Measurements from ENCODE around the gene DBR1. TPM values are rescaled to one million over a fixed set of nuclear protein-coding genes. Genes with fewer than 3 reads are reported as not detected.

The DBR1 gene
- total and polyA plus RNA-seq, 2 of the 13 experiments (the other 11 are each of a cell fraction or from before 2014, with no cell fraction given): 6.4 to 16.7 TPM

DNA sequence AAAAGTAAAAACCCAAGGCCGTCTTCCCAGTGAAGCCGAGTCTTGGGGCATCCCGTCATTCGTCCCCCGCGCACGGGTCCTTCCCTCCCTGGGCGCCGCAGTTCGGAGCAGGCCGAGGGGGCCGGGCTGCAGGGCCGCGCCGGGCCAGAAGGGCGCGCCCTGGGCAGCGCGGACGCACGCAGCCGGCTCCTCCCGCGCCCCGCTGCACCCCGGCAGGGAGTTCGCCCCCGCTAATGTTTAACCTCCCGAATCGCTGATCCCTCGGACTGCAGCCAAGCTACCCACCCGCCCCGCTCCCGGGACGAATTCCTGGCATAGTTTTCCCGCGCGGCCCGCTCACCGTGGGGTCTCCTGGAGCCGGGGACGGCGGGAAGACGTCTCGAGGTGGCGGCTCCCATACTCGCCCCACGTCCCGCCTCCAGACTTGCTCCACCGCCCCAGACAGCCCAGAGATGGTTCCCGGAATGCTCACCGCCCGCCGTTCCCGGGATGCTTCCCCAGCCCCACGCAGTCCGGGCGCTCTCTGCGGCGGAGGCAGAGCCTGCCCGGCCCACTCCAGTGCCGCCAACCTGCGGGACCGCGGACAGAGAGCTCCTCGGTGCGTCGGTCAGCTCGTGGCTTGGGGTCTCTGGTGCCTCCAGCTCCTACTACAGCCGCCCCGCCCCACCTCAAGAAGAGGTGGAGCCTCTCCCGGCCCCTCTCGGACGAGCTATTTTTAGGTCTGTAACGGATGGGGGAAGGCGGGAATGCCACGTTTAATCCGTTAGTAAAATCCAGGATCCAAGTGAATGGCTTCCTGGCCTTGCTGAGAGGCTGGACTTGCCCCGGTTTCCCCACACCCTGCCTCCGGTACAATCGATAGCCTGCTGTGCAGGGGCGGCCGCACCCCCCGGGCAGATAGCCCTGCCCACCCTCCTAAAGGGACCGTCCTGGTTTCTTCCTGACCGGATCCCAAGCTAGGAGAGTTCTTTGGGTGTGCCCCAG lies 59.4 kb downstream of the DBR1 start, which contains the start of gene DZIP1L (continued):
- TF ChIP-seq, protein P1, sequence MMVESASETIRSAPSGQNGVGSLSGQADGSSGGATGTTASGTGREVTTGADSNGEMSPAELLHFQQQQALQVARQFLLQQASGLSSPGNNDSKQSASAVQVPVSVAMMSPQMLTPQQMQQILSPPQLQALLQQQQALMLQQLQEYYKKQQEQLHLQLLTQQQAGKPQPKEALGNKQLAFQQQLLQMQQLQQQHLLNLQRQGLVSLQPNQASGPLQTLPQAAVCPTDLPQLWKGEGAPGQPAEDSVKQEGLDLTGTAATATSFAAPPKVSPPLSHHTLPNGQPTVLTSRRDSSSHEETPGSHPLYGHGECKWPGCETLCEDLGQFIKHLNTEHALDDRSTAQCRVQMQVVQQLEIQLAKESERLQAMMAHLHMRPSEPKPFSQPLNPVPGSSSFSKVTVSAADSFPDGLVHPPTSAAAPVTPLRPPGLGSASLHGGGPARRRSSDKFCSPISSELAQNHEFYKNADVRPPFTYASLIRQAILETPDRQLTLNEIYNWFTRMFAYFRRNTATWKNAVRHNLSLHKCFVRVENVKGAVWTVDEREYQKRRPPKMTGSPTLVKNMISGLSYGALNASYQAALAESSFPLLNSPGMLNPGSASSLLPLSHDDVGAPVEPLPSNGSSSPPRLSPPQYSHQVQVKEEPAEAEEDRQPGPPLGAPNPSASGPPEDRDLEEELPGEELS (CRISPR knock-in tag; IDR thresholded peaks at IDR 0.05): no peak
- TF ChIP-seq MTF1 (CRISPR knock-in tag; IDR thresholded peaks at IDR 0.05) (no peak), DR1 (CRISPR knock-in tag; IDR thresholded peaks at IDR 0.05) (no peak), ZBTB38 (CRISPR knock-in tag; IDR thresholded peaks at IDR 0.05) (no peak), WIZ (CRISPR knock-in tag; IDR thresholded peaks at IDR 0.05) (no peak), ZNF558 (CRISPR knock-in tag; IDR thresholded peaks at IDR 0.05; ENCODE audit: borderline replicate concordance) (no peak), ZNF570 (CRISPR knock-in tag; IDR thresholded peaks at IDR 0.05; ENCODE audit: borderline replicate concordance) (no peak), HOXA3 (CRISPR knock-in tag; IDR thresholded peaks at IDR 0.05) (peak; percentile 37; the same call in 1 of the 2 replicates)
- TF ChIP-seq, protein P2, sequence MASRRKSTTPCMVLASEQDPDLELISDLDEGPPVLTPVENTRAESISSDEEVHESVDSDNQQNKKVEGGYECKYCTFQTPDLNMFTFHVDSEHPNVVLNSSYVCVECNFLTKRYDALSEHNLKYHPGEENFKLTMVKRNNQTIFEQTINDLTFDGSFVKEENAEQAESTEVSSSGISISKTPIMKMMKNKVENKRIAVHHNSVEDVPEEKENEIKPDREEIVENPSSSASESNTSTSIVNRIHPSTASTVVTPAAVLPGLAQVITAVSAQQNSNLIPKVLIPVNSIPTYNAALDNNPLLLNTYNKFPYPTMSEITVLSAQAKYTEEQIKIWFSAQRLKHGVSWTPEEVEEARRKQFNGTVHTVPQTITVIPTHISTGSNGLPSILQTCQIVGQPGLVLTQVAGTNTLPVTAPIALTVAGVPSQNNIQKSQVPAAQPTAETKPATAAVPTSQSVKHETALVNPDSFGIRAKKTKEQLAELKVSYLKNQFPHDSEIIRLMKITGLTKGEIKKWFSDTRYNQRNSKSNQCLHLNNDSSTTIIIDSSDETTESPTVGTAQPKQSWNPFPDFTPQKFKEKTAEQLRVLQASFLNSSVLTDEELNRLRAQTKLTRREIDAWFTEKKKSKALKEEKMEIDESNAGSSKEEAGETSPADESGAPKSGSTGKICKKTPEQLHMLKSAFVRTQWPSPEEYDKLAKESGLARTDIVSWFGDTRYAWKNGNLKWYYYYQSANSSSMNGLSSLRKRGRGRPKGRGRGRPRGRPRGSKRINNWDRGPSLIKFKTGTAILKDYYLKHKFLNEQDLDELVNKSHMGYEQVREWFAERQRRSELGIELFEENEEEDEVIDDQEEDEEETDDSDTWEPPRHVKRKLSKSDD (CRISPR knock-in tag; IDR thresholded peaks at IDR 0.05; ENCODE audit: low read depth): no peak
- TF ChIP-seq, protein P3, sequence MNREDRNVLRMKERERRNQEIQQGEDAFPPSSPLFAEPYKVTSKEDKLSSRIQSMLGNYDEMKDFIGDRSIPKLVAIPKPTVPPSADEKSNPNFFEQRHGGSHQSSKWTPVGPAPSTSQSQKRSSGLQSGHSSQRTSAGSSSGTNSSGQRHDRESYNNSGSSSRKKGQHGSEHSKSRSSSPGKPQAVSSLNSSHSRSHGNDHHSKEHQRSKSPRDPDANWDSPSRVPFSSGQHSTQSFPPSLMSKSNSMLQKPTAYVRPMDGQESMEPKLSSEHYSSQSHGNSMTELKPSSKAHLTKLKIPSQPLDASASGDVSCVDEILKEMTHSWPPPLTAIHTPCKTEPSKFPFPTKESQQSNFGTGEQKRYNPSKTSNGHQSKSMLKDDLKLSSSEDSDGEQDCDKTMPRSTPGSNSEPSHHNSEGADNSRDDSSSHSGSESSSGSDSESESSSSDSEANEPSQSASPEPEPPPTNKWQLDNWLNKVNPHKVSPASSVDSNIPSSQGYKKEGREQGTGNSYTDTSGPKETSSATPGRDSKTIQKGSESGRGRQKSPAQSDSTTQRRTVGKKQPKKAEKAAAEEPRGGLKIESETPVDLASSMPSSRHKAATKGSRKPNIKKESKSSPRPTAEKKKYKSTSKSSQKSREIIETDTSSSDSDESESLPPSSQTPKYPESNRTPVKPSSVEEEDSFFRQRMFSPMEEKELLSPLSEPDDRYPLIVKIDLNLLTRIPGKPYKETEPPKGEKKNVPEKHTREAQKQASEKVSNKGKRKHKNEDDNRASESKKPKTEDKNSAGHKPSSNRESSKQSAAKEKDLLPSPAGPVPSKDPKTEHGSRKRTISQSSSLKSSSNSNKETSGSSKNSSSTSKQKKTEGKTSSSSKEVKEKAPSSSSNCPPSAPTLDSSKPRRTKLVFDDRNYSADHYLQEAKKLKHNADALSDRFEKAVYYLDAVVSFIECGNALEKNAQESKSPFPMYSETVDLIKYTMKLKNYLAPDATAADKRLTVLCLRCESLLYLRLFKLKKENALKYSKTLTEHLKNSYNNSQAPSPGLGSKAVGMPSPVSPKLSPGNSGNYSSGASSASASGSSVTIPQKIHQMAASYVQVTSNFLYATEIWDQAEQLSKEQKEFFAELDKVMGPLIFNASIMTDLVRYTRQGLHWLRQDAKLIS (CRISPR knock-in tag; IDR thresholded peaks at IDR 0.05): no peak
- TF ChIP-seq, protein P4, sequence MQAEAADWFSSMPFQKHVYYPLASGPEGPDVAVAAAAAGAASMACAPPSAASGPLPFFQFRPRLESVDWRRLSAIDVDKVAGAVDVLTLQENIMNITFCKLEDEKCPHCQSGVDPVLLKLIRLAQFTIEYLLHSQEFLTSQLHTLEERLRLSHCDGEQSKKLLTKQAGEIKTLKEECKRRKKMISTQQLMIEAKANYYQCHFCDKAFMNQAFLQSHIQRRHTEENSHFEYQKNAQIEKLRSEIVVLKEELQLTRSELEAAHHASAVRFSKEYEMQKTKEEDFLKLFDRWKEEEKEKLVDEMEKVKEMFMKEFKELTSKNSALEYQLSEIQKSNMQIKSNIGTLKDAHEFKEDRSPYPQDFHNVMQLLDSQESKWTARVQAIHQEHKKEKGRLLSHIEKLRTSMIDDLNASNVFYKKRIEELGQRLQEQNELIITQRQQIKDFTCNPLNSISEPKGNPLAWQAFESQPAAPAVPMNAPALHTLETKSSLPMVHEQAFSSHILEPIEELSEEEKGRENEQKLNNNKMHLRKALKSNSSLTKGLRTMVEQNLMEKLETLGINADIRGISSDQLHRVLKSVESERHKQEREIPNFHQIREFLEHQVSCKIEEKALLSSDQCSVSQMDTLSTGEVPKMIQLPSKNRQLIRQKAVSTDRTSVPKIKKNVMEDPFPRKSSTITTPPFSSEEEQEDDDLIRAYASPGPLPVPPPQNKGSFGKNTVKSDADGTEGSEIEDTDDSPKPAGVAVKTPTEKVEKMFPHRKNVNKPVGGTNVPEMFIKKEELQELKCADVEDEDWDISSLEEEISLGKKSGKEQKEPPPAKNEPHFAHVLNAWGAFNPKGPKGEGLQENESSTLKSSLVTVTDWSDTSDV (CRISPR knock-in tag; IDR thresholded peaks at IDR 0.05): no peak
- TF ChIP-seq, protein P5, sequence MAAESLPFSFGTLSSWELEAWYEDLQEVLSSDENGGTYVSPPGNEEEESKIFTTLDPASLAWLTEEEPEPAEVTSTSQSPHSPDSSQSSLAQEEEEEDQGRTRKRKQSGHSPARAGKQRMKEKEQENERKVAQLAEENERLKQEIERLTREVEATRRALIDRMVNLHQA (CRISPR knock-in tag; IDR thresholded peaks at IDR 0.05): no peak
